OCI-LY3 (cell line): ENCODE results near the gene ZNF423.

ENCODE experiments used
- H2AFZ ChIP-seq: fragments of 200-600, 300-600 bp; shearing (Covaris generic); 2 replicates; pipeline ENCODE4 v1.6.0; 2014; ENCODE audit warnings: antibody characterized with exemption, low read depth, low read length
- H3K27ac ChIP-seq: fragments of 200-600, 300-600 bp; sonication (generic); 2 replicates; pipeline ENCODE4 v1.5.1; 2014; ENCODE audit warnings: mild to moderate bottlenecking, low read length, moderate library complexity, mixed read lengths
- H3K27me3 ChIP-seq: fragments of 200-600, 300-600 bp; sonication (generic); 2 replicates; pipeline ENCODE4 v1.6.1; 2014; ENCODE audit warnings: low read depth, low read length, mixed read lengths
- H3K36me3 ChIP-seq: fragments of 200-600, 300-600 bp; sonication (generic); replicated peaks from 2 replicates; pipeline ENCODE3; 2014; ENCODE audit warnings: low read depth, low read length, mixed read lengths
- H3K4me1 ChIP-seq: fragments of 300-600, 200-600 bp; sonication (generic); 2 replicates; pipeline ENCODE4 v1.6.1; 2014; ENCODE audit warnings: low read length, mixed read lengths
- H3K4me2 ChIP-seq: fragments of 200-600, 300-600 bp; sonication (generic); 2 replicates; pipeline ENCODE4 v1.6.1; 2014; ENCODE audit warnings: low read length, mixed read lengths
- H3K4me3 ChIP-seq: fragments of 300-600, 200-600 bp; sonication (generic); 2 replicates; pipeline ENCODE4 v1.5.1; 2014; ENCODE audit warnings: antibody characterized with exemption, mild to moderate bottlenecking, low read length, moderate library complexity
- H3K79me2 ChIP-seq: fragments of 300-600, 200-600 bp; shearing (Covaris generic); 2 replicates; pipeline ENCODE4 v1.6.1; 2014; ENCODE audit warnings: mild to moderate bottlenecking, low read length, mixed read lengths
- H3K9ac ChIP-seq: fragments of 300-600, 200-600 bp; shearing (Covaris generic); 2 replicates; pipeline ENCODE4 v1.6.0; 2014; ENCODE audit warnings: mild to moderate bottlenecking, low read length, moderate library complexity
- H3K9me3 ChIP-seq: fragments of 200-600, 300-600 bp; shearing (Covaris generic); 2 replicates; pipeline ENCODE4 v1.6.1; 2014; ENCODE audit warnings: low read length, mixed read lengths; ENCODE audit not compliant: insufficient read depth
- H4K20me1 ChIP-seq: fragments of 200-600, 300-600 bp; sonication (generic); 2 replicates; pipeline ENCODE4 v1.6.1; 2016; ENCODE audit warnings: low read length, mixed read lengths; ENCODE audit not compliant: insufficient read depth
- CTCF ChIP-seq: fragments of 200-600, 300-600 bp; sonication (generic); IDR thresholded peaks from 2 replicates; pipeline ENCODE4 v1.5.1; 2014; ENCODE audit warnings: antibody characterized with exemption, low read length, low read depth
- EZH2phosphoT487 ChIP-seq: fragments of 200-600 bp; shearing (Covaris generic); IDR thresholded peaks from 2 replicates; pipeline ENCODE4 v1.6.1; 2018; ENCODE audit warnings: antibody characterized with exemption, mixed run types, low read depth

The ZNF423 gene

GRCh38 chr16:49628148-49628547 is 227.8 kb downstream of the ZNF423 start:
- Histone ChIP-seq H2AFZ (no peak overlapping the region), H3K4me2 (no peak overlapping the region), H3K27me3 (no peaks in the 10 kb centered on the region), H3K4me1 (no peaks in the 10 kb centered on the region), H3K36me3 (no peaks in the 10 kb centered on the region), H3K4me3 (no peak overlapping the region), H3K9ac (no peak overlapping the region), H4K20me1 (no peaks in the 10 kb centered on the region), H3K27ac (no peak overlapping the region), H3K79me2 (no peaks in the 10 kb centered on the region), H3K9me3 (no peaks in the 10 kb centered on the region)
- TF ChIP-seq EZH2phosphoT487 (no peak), CTCF (no peak)

- H2AFZ ChIP-seq, result no peak overlapping the region
- no peak overlapping the region for H3K27ac ChIP-seq
- H3K36me3 ChIP-seq, result no peaks in the 10 kb centered on the region
- no peak overlapping the region for H3K4me3 ChIP-seq
- H3K9me3 ChIP-seq, result no peaks in the 10 kb centered on the region
- no peak overlapping the region for H3K9ac ChIP-seq
- H3K4me1 ChIP-seq, result no peaks in the 10 kb centered on the region
- no peaks in the 10 kb centered on the region for H3K79me2 ChIP-seq
- H4K20me1 ChIP-seq, result no peaks in the 10 kb centered on the region
- H3K4me2 ChIP-seq, result no peak overlapping the region
- H3K27me3 ChIP-seq, result no peaks in the 10 kb centered on the region
- TF ChIP-seq CTCF, result no peak
- TF ChIP-seq EZH2phosphoT487, result no peak
These were observed 230.4 kb downstream of the ZNF423 start for GRCh38 chr16:49625311-49626065.

DNA sequence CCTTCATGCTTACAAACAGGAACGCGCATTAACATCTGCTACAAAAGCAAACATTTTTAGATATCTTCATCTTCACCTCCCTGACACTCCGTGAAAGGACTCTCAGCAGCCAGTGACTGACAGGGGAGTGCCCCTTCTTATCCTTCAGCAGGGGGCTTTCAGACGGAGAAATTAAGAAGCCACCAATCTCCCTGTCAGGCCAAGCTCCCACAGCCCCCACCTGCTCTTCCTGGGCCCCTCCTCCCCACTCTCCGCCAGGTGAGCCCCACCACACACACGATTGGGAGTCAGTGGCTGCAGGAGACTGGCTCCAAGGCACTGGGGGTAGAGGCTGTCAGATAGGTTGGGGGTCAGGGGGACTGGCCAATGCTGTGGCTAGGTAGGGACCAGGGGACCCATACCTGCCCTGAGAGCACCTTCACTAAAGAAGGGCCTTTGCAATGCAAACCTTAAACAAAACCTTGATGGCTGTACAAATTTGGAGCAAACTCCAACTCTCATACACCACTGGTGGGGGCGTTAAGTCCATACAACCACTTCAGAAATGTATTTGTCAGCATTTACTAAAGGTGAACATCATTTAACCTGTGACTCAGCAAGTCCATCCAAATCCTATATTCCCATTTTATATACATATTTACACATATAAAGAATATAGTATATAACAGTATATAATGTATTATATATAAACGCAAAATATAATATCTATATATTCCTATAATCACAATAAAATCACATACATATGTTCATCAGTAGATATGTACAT is 232.2 kb downstream of the ZNF423 start:
- H2AFZ ChIP-seq, result no peak overlapping the region
- H4K20me1 ChIP-seq, result no peaks in the 10 kb centered on the region
- H3K4me1 ChIP-seq, result no peaks in the 10 kb centered on the region

More for the DNA sequence above, 232.2 kb downstream of the ZNF423 start:
- no peaks in the 10 kb centered on the region for H3K36me3 ChIP-seq
- H3K4me3 ChIP-seq, result no peak overlapping the region
- H3K27me3 ChIP-seq, result no peaks in the 10 kb centered on the region
- no peaks in the 10 kb centered on the region for H3K79me2 ChIP-seq
- H3K4me2 ChIP-seq, result no peak overlapping the region
- H3K9me3 ChIP-seq, result no peaks in the 10 kb centered on the region
- no peak overlapping the region for H3K9ac ChIP-seq
- H3K27ac ChIP-seq, result no peak overlapping the region
- no peak for TF ChIP-seq EZH2phosphoT487
- TF ChIP-seq CTCF, result no peak
